Urothelium cell line (cell line): Measurements from ENCODE around the gene MAP10.

Source experiments
- DNase-seq: peaks from one replicate; pipeline ENCODE4 v3.0.0; 2011; ENCODE audit warnings: low spot score, mixed read lengths
- FAIRE-seq: peaks from 2 replicates; lab custom pipeline; 2011; peaks lifted over from hg19 to GRCh38; lab: Jason Lieb, UNC

Gene MAP10

DNA sequence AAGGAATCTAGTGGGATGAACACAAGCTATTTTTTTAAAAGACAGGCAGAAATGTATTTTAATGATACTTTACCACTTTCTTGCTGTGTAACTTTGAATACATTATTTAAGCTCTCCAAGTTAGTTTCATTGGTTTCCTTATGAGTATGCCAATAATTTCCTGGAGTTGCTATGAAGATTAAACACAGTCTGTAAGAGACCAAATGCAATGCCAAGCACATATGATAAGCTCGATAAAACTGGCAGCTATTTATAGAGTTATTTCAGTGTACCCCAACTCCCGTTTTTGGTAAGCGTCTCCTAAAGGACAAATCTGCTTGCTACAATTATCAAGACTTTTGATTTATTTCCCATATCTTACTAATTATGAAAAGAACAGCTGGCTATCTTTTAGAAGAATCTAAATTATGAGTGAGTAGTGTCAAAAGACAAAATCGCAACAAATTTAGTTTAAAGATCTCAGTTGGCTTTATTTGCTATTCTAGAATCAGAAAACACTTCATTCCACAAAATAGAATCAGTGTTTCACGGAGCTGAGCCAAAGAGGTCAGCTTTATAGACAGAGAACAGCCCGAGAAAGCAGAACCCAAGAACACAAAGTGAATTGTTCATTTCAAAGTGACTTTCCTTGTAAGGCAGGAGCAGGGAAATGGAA is 7.2 kb upstream of the MAP10 start:
- FAIRE-seq (no peak), DNase-seq (no peak)

DNA sequence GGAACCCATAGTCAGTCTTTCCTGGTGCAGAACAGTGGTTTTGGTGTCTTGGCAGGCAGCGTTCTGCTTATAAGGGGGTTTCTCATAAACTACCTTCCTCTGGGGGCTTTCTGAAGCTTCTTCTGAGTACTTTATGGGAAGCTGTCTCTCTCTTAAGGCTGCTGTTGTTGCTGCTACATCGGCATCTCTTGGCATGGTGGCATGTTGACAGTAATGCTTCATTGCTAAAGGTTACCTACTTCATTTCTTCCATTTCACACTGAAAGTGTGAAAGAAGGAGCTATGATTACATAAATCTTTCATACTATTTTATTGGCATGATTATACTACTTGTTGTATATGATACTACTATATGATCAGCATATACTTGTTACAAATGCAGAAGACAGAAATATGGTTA is 6.3 kb upstream of the MAP10 start:
- FAIRE-seq, result no peak
- no peak for DNase-seq

DNA sequence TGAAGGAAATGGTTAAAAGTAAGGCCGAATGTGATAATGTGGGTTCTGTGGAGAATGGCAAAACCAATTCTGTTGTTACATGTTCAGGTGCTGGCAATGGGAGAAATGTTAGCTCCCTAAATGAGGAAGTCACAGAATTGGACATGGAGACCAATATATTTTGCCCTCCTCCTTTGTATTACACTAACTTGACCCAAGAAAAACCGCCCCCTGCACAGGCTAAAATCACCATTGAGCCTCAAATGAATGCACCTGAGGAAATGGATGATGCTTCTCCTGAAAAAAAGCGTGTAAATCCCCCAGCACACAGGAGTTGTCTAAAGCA is 932 bp downstream of the MAP10 start:
- FAIRE-seq (no peak), DNase-seq (no peak)

DNA sequence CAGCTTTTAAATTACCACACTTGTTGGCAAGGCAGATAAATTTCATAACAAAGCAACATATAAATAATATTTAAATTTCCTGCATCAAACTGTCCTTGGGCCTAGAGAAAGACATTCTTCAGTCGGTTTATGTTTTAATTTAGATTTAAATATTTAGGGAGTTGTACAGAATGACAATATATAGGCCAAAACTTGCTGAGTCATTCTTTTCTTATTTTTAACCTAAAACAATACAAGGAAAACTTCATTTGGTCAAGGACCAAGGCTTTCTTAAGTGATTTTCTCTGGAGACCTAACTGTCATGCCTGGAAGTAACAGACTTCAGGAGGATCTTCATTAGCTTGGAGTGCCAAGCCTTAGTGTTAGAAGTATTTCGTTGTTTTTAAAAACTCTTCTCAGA is 5.6 kb downstream of the MAP10 start:
- DNase-seq (no peak), FAIRE-seq (no peak)

DNA sequence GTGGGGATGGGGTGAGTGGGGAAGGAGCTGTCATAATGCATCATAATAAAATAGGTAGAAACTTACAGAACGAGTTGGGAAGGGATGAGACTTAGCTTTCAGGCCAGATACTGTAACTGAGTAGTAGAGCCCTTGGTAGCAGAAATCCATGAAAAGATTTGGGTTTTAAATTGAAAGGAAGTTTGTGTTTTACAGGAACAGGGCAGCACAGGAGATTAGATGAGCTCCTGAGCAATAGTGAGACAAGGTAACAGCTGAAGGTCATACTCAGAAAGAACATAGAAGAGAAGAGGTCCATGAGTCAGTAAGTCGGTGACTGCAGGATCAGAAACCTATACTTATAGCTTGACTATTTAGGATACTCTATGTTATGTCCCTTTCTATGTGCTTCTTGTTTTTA is 7.3 kb downstream of the MAP10 start:
- no peak for DNase-seq

DNA sequence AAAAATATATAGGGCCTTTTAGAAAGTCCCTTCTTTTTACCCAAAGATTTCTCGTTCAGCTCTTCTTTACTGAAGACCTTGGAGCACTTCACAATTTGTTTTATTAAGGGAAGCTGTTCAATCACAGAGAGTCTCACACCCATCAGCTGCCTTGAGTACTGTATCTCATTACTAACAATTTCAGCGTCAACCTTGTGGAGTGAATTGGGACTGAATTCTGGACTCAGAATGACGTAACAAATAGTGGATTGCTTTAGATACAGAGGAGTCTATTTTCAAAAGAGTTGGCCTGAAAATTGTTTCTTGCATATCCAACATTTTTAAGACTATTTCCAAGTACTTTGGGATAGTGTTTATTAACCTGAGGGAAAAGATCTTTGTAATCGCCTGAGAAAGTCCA is 7.9 kb downstream of the MAP10 start:
- no peak for DNase-seq
- no peak for FAIRE-seq

More for the DNA sequence above, 7.3 kb downstream of the MAP10 start:
- FAIRE-seq, result no peak

DNA sequence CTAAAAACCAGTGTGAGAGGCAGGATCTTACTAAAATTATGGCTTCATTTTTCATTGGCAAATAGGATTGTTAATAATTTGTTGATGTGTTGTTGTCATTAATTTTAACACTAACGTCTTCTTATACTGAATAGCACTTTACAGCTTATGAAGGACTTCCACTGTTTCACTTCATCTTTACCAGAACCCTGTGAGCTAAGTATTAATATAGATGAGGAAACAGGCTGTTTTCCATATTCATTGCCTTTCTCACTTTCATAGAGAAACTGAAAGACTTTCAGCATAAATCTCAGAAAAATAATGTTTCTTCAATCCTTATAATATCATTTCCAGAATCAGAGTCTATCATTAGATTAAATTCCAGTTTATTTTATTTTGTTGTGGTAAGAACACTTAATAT is 8.5 kb downstream of the MAP10 start:
- FAIRE-seq (no peak), DNase-seq (no peak)

DNA sequence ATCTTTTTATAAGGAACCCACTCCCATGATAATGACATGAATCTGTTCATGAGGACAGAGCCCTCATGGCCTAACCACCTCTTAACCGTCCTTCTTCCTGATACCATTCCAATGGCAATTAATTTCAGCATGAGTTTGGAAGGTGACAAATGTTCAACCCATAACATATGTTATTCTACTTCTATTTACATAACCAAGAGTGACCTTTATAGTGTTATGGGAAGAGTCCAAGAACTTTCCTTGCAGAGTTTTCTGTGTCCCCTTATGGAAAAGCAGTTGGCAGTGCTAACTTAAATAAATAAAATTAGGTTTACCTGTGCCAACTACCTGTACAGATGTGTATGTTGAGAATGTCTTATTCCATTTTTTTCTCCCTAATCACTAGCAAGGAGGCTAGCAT is 11.1 kb downstream of the MAP10 start:
- DNase-seq (no peak), FAIRE-seq (no peak)

DNA sequence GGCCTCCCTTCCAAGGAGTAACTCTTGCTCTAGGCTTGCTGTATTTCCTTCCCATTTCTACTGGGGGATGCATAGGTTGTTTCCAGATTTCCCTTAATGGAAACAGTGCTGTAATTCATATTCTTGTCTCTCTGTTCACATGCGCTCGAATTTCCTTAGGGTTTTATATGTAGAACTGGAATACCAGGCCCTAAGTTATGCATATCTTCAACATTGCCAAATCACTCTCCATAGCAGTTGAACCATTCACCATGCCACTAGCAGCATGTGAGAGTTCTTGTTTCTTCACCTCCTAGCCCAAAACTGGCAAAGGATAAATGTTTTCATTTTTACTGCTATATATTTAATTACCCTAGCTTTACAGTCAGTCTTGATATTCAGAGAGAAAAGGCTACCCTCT is 12.8 kb downstream of the MAP10 start:
- no peak for FAIRE-seq
- DNase-seq, result no peak

DNA sequence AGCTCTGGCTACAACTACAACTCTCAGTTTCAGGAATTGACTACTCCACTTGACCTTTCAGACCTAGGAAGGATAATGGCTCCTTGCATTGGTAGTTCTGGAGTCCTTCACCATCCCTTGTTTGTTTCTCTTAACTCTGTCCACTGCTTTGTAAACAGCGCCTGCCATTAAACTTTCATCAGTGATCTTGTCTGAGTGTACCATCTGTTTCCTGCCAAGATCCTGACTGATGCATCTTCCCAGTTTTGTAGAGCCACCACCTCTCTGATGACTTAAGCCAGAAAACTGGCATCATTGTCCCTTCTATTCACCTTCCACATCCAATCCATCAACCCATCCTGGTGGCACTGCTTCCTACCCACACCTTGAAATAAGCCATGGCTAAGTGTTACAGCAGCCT is 15.2 kb downstream of the MAP10 start:
- no peak for FAIRE-seq
- DNase-seq, result no peak

DNA sequence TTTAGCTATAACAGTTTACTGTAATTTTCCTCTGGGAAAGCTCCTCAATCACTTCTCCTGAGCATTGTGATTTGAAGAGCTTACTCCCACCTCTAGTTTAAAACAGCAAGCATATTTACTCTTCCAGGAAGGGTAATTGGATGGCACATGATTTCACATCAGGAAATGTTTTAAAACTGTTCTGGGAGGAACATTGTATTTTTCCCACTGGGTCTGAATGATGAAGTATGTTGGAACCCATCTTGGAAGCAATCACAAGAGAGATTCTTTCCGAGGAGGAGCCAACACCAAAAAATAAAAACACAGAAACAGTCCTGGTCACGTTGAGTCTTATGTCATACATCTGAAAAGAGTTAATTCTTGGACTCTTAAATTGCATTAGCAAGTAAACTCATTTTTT is 17.3 kb downstream of the MAP10 start:
- FAIRE-seq, result no peak
- no peak for DNase-seq

DNA sequence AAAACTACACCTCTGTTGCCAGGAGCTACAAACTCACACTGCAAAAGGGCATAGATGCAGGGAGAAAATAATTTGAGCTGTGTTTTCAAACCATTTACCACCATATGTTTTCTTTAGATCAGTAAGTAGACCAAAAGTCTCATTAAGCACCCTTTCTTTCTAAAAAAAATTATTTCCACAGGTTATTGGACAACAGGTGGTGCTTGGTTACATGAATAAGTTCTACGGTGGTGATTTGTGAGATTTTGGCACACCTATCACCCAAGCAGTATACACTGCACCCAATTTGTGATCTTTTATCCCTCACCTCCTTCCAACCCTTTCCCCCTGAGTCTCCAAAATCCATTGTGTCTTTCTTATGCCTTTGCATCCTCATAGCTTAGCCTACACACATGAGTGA is 21.1 kb downstream of the MAP10 start:
- FAIRE-seq, result no peak
- no peak for DNase-seq

DNA sequence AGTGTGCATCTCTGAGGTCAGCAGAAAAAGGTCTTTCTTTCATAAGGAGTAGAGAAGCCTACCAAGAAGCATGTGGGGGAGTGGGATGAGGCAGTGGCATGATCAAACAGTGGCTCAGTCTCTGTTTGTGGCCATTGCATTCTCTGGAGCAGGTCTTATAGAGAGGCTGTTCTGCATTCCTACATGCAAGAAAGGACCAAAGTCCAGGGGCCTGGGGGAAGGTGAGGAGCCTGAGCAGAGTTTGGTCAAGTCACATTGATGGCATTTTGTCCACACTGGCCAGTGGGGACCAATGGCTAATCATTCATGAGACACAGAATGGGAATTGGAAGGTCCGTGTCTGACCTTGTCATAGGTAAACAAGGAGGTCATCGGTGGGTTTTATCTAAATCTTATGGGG is 25.4 kb downstream of the MAP10 start:
- DNase-seq (no peak), FAIRE-seq (no peak)

DNA sequence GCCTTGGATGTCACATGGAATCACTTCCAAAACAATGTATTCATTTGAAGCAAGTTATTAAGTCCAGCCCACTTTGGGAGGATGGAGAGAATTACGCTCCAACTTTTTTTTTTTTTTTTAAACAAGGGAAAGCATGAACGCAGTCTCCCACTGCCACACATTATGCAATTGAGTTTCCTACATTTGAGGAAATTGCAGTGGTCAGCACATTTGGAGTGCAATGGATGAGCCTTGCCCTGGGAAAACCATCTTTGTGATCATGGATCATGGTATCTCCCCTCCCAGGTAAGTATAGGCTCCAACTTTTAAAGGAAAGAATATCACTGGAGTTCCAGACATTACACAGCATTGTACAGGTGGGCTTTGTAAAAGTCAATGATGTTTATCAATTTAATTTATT is 26.7 kb downstream of the MAP10 start:
- FAIRE-seq, result no peak

DNA sequence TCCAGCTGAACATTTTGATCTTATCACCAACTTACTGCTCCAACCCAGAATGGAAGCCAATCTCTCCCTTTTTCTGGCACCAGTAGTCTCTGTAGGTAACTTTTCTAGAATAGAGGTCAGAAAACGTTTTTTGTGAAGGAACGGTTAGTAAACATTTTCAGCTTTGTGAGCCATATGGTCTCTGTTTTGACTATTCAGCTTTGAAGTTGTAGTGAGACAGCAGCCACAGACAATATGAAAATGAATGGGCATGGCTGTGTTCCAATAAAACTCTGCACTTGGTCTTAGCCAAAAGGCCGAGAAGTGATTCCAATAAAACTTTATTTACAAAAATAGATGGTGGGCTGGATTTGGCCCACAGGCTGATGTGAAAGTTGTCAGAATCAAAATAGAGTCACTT is 28.9 kb downstream of the MAP10 start:
- FAIRE-seq (no peak), DNase-seq (no peak)

More for the DNA sequence above, 26.7 kb downstream of the MAP10 start:
- DNase-seq, result no peak

DNA sequence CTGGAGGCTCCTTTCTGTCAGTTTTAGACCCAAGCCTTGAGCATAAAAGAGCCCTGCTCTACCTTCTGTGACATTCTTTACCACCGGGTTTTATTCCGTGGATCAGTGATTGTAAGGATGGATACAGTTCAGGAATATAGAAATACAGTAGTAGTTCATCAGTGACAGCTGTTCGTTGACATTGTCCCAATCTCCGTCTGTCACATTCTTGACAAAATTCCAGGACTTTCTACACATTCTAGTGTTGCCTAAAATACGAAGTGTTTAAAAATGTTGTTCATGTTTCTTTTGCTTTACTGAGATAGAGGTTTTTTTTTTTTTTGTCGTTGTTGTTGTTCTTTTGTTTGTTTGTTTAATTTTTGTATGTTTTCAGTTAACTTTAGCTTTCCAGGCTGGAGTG is 29.9 kb downstream of the MAP10 start:
- no peak for FAIRE-seq
- DNase-seq, result no peak

DNA sequence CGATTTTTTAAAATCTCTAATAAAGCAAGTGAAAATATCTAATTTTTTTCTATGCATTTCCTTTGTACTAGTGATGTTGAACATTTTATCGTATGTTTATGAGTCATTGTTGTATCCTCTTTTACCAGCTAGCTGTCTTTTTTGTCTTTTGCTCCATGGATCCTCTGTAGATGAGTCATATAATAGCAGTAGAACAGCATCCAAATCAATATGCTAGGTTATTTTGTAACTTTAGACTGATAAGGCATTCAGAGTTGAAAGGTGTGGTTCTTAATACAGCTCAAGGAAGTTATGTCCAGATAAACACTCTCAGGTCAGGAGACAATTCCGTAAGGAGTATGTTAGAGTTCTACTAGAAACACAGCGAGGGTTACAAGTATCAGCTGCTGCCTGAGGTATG is 31.9 kb downstream of the MAP10 start:
- DNase-seq (no peak), FAIRE-seq (no peak)

DNA sequence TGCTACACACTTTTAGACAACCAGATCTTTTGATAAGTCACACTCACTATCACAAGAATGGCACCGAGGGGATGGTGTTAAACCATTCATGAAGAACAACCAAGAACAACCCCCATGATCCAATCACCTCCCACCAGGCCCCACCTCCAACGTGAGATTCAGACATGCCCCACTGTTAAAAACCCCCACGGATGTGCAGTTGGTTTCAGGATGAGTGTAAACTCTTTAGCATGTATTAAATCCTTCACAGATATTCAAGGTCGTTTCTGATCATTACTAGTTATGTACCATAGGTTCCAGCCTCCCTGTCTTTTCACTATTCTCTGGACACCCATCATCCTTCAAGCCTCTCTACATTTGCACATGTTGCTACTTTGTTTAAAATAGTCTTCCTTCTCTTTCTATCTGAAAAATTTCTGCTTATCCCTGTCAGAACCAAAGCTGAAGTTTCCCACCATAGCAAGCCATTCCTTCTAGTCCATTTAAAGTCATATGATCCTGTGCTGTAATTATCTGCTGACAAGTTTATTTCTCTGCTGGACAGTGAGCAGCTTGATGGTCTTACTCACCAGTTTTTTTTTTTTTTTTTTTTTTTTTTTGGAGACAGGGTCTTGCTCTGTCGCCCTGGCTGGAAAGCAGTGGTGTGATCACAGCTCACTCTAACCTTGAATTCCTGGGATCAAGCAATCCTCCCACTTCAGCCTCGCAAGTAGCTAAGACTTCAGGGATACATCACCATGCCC is 36.8 kb downstream of the MAP10 start:
- DNase-seq (no peak), FAIRE-seq (no peak)

DNA sequence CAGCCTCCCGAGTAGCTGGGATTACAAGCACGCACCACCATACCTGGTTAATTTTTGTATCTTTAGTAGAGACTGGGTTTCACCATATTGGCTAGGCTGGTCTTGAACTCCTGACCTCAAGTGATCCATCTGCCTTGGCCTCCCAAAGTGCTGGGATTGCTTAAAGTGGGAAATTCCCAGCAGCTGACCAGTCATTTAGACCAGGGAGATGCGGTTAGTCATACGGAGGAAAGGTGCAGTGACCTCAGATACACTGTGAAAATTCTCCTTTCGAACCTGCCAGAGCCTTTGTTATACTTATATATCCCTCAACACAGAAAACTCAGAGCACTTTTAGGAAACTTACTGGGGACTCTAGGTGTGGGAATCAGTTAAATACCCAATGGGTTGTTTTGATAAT is 39.6 kb downstream of the MAP10 start:
- DNase-seq (no peak), FAIRE-seq (no peak)

DNA sequence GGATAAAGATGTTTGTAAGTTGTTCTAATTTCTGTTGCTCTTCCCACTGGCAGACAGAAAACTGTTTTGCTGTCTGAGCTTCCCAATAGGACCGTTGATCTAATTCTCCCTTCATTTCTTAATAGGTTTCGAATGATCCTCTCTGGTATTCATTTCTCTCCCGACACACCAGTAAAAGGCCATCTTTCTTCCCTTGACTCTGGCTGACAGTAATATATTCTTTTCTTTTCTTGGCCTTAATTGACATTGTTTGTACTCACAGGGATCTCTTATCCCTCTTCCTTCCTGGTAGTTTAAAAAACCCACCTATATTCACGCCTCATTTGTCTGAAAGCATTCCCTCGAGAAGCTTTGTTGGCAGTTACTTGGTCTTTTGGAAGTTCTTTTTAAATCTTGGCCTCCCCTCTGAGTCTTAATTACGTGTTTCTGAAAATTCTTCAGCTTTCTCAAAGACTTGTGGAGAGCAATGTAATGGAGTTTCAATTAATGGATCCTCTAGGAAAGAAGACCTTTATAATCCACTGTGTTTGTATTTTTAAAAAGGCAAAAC is 40.3 kb downstream of the MAP10 start:
- DNase-seq, result no peak
- no peak for FAIRE-seq

DNA sequence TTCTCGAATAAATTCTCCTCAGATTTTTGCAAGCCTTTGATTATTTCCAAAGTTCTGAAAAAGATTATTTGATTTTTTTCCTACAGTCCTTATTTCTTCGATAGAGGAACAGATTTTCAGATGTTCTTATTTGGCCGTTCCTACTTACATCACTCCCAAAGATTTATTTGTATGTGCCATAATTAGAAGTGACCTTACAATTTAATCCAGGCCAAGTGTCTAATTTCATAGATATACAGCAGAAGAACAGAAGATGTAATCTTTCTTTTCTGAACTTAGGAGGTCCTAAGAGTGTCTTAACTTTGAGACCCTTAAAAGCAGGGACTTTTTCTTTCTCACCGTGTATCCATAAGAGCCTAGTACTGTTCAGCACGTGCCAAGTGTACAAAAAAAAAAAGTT is 46.3 kb downstream of the MAP10 start:
- DNase-seq, result no peak
- FAIRE-seq, result no peak

DNA sequence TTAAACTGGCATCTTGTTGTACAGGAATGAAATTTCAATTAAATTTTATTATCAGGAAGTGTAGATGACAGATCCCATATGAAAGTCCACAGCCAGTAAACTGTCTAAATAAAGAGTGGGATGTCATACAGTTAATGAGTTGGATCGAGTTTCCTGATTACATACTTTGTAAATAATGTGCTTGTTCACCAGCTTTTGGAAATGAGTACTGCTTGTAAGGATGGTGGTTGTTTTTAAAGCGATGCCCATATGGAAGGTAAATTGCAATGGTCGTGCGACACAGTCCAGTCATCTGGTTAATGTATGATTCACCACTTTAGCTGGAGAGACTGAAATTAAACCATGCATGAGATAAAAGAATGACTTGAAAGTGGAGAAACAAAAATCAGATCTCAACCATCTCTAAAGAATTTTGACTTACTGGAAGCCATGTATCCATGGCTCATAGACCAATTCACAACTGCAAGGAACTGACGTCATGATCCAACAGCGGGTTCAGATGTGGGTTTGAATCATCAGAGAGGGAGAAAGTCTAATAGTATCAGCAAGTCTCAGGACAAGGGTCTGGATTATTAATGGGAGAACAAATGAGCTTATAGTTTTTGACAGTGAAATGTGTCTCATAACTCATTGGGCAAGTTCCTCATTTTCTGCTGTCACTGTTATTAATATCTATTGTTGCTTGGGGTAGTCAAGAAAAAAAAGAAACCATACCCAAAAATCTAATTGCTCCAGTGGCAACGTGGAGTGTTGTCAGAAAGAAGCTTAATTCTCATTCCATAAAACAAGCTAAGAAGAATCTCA is 49.0 kb downstream of the MAP10 start:
- DNase-seq (no peak), FAIRE-seq (no peak)
